GM21723 (cell line): ENCODE results near the gene APBA3.

ENCODE experiments used
- ATAC-seq: cut with Tn5 transposase; IDR thresholded peaks from one replicate; pipeline ENCODE4 v1.9.1; 2021; ENCODE audit warnings: mild to moderate bottlenecking, moderate library complexity; ENCODE audit not compliant: unreplicated experiment

APBA3 gene

DNA sequence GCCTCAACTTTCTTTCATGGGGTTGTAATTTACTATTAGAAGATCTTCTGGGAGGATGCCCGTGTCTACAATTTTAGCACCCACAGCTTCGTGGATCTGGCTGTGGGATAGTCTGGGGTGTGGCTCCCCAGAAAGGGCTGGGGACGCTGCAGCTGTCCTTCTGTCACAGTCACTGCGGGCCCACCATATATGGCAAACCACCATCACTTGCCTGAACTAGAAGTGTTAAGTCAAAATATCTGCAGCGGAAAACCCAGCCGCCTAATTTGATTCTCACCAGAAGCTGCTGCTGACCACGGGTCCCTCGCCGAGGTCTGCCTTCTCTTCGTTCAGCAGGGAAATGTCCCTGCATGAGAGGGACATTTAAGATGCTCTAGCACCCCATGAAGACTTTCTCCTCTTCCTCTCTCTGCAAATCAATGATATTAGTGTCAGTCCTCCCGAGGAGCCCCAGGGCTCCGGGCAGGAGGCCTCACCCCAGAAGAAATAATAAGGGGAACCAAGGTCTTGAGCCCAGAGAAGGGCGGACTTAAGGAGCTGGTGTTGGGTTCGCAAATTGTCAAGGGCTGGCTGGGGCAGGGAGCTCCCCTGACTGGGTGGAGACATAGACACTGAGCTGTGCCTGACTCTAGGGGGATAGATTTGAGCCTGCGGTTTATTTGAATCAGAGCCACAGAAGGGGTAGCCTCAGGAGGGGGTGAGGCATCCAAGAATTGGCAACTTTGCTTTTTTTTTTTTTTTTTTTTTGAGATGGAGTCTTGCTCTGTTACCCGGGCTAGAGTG lies 27.7 kb upstream of the APBA3 start:
- ATAC-seq = no peak

GRCh38 chr19:3785938-3786824 lies 24.7 kb upstream of the APBA3 start, which contains the start of gene MATK:
Gene MATK, minus strand, starts transcription at chr19:3786381. Its CDS starts 1,246 bp downstream, at chr19:3785135.
- ATAC-seq = no peak

GRCh38 chr19:3785451-3785937 lies 24.0 kb upstream of the APBA3 start:
- no peak for ATAC-seq

GRCh38 chr19:3784607-3785450 lies 23.3 kb upstream of the APBA3 start:
- no peak for ATAC-seq

DNA sequence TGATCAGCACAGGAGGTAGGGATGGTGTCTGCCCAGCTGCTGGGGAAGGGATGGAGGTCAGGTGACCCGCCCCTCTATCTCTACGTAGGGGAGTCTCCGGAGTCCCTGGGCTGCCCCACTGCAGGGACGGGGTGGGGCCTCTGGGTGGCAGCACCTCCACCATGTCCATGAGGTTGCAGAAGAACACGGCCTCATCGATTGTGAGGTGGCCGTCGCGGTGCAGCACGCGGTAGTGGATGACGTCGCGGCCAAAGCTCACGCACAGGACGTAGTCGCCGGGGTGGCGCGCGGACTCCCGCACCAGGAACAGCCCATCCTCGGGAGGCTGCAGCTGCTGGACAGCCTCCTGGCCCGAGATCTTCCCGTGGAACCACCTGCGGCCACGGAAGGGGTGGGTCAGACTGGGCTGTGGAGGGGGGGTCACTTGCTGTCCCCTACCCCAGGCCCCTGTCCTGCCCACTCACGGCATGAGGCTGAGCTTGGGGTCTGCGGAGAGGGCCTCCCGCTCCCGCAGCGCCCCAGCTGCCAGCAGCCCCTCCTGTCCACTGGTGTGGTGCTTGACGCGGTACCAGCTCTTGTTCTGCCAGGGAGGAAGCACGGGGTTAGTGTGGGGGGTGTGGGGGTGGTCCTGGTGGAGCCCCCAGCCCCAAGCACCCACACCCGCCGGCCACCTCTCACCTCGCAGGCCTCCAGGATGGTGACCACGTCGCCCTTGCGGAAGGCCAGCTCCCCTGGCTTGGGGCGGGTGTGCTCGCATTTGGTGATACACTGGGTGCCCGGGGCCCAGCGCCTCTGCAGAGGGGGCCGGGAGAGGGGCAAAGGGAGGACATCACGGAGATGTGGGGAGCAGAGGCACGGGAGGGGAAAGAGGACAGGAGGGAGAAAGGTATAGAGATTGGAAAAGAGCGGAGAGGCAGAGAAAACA lies 22.4 kb upstream of the APBA3 start:
- ATAC-seq = no peak

GRCh38 chr19:3782903-3783302 lies 21.4 kb upstream of the APBA3 start:
- no peak for ATAC-seq

DNA sequence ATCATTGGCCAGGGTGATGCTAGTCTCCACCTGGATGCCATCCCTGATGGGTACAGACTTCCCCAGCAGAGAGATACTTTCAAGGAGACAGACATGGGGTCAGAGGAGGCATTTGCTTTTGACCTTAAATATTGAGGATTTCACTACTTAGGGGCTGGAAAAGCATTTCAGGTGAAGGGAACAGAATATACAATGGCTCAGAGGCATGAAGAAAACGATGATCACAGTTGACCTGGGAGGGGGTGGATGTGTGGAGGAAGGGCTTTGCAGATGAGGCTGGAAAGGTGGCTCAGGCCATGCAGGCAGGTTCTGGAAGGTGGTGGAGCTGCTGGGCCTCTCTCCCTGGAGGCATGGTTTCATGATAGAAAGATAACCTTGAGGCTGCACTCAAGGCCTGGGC lies 20.8 kb upstream of the APBA3 start:
- no peak for ATAC-seq

DNA sequence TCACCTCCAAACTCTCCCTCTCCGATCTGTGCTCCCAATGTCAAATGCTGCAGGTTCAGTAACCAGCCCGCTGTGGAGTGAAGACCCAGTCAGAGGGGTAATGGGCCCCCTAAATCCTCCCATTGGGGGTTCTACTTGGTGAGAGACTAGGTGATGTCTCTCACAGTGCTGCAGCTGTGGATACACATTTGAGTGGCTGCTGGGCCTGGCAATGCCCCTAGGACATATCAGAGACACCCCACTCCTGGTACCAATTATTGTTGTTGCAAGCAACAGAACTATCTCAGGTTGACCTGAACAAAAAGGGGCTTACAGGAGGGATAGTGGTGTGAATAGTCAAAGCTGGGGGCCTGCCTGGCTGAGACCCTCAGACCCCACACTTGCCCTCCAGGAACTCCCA lies 20.1 kb upstream of the APBA3 start:
- ATAC-seq = no peak

DNA sequence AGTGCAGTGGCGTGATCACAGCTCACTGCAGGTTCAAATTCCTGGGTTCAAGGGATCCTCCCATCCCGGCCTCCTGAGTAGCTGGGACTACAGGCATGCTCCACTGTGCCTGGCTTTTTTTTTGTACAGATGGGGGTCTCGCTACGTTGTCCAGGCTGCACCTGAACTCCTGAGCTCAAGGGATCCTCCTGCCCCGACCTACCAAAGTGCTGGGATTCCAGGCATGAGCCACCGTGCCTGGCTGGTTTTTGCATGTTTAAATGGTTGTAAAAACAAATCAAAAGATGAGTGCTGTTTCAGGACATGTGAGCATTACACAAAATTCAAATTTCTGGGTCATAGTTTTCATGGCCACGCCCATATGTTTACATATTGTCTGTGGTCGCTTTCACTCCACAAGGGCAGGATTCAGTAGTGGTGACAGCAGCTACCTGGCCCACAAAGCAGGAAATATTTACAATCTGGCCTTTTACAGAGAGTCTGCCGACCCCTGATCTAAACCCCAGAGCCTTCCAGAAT lies 19.4 kb upstream of the APBA3 start:
- no peak for ATAC-seq

DNA sequence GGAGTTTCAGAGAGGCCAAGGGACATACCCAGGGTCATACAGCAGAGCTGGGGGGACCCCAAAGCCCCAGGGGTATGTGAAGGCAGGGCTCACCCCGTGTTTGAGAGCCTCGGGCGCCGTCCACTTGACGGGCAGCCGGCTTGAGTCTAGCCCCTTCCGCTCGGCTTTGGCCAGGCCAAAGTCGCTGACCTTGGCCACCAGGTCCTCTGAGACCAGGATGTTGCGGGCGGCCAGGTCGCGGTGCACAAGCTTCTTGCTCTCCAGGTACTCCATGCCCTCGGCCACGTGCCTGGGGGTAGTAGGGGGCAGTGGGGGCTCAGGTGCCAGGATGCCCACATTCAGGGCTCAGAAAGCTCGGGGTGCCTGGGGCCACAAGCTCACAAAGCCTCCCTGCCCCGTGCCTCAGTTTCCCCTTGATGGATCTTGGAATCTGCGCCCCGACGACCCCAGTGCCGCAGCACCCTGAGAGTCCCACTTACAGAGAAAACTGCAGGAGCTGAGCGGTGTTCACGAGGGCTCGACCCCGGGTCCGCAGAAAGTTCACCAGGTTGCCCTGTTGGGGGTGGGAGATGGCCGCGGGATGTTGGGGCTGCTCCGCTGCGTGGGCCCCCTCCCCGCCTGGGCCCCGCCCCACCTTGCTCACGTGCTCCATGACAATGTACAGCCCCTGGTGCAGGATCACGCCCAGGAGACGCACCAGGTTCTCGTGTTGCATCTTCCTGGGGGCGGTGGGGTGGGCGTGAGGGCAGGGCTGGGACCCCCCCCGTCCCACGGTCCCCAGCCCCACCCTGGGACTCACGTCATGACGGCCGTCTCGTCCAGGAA lies 17.6 kb upstream of the APBA3 start:
- ATAC-seq = no peak

GRCh38 chr19:3778104-3778867 lies 16.8 kb upstream of the APBA3 start:
- ATAC-seq = no peak

DNA sequence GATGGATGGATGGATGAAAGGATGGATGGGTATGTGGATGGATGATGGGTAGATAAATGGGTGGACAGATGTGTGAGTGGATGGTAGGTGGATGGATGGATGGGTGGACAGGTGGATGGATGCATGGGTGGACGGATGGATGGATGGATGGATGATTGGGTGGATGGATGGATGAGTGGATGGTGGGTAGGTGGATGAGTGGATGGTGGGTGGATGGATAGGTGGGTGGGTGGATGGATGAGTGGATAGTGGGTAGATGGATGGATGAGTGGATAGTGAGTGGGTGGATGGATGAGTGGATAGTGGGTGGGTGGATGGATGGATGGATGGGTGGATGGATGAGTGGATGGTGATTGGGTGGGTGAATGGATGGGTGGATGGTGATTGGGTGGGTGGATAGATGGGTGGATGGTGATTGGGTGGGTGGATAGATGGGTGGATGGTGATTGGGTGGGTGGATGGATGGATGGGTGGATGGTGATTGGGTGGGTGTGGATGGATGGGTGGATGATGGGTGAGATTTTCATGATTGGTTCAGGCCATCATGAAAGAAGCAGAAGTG lies 15.1 kb upstream of the APBA3 start:
- ATAC-seq = no peak

DNA sequence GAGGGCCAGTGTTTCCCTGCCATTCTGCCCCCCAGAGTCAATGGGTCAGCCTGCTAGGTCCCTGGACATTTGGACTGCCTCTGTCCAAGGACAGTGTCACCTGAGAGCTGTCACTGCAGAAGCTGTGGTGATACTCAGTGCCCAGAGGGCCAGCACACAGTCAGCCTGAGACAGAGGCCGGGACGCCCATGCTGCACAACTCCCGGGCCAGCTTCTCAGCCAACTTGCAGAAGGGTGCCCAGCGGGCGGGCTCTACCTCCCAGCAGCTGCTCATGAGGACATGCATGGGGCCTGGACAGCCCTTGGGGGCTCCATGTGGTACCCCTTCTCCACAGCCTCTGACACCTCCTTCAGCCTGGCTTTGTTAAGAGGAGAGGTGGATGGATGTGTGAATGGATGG lies 14.3 kb upstream of the APBA3 start:
- no peak for ATAC-seq

DNA sequence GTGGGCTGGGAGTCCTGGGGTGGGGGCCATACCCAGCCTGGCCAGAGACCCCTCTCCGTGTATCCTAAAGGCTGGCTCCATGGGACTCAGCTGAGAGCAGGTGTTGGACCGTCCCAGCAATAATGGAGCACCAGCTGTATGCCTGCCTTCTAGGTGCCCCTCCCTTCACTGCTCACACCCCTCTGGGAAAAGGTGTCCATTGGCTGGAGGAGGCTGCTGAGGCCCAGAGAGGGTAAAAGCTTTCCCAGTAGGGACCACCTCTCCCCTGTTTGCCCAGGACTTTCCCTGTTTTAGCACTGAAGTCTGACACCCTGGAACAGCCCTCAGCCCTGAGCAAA lies 13.9 kb upstream of the APBA3 start:
- ATAC-seq = no peak

DNA sequence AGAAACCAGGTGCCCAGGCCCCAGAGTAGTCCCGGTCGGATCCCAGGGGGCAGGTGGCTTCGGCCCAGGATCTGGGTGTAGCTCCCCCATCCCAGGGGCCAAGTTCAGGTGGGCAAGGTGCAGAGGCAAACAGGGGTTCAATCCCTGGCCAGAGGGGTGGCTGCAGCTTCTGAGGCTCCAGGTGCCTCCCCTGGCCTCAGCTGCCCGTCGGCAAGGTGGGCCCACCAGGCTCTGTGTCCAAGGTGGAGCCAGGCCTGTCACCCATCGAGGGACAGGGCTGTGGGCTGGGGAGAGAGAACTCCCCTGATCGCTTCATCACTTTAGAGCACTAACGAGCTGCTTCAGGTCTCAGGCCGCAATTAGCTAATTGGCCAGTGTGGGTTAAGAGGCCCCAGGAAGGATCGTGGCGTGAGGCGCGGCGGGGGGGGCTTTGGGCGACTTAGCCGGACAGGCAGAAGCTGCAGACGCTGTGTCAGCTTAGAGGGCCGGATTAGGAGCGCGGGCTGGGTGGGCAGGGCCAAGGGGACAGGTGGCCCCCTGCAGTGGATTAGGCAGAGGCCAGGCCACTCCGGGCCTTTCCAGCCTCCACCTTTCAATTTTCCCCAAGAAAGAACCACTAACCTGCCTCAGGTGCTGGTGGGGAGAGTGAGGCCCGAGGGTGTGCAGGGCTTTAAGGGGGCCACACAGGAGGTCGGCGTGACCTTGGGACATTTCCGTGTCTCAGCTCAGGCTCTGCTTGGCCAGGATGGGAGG lies 13.3 kb upstream of the APBA3 start:
- ATAC-seq = no peak

DNA sequence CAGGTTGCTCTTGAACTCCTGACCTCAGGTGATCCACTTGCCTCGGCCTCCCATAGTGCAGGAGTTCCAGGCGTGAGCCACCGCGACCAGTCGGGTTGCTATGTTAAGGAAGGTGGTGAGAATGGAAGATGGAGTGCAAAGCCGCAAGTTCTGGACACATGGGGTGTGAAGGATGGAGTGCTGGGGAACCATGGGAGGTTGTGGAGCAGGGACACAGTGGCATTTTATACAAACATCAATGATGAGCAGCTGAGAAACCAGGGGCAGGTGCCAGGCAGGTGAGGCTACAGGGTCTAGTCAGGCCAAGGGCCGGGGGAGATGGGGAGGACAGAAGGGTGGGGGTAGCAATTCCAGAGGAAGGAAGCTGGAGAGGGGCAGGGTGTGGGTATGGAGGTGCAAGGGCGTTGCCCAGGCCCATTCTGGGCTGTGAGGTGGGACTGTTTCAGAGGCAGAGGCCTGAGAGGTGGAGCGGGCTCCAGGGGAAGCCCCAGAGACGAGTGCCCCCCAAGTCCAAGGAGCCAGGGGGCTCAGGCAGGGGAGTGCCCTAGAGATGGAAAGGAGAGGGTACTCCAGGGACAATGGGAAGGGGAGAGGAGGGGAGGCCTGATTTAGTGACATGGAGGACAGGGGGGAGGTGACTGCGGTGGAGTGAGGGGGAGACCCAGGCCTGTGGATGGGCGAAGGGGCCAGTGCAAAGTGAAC lies 12.5 kb upstream of the APBA3 start:
- no peak for ATAC-seq
